GM21526 (cell line): ENCODE data around the gene COG3.

Experiments
- ATAC-seq: cut with Tn5 transposase; IDR thresholded peaks from one replicate; pipeline ENCODE4 v1.9.1; 2021; ENCODE audit warnings: moderate library complexity; ENCODE audit not compliant: unreplicated experiment, low FRiP score

The COG3 gene

GRCh38 chr13:45541806-45542205 lies 77.1 kb downstream of the COG3 start:
- ATAC-seq = no peak

GRCh38 chr13:45542391-45542790 lies 77.7 kb downstream of the COG3 start:
- no peak for ATAC-seq

GRCh38 chr13:45542878-45543277 lies 78.1 kb downstream of the COG3 start:
- no peak for ATAC-seq

GRCh38 chr13:45544520-45544919 lies 79.8 kb downstream of the COG3 start:
- ATAC-seq = no peak

- no peak for ATAC-seq
Measured at GRCh38 chr13:45545686-45546409, 81.1 kb downstream of the COG3 start.

GRCh38 chr13:45546410-45546765 lies 81.6 kb downstream of the COG3 start:
- no peak for ATAC-seq

- ATAC-seq = no peak
Measured at GRCh38 chr13:45548281-45548680, 83.5 kb downstream of the COG3 start.

GRCh38 chr13:45554604-45555109 lies 89.9 kb downstream of the COG3 start:
- no peak for ATAC-seq

- no peak for ATAC-seq
Measured at GRCh38 chr13:45564133-45564776, 99.5 kb downstream of the COG3 start.

- ATAC-seq = no peak
Measured at GRCh38 chr13:45565331-45565730, 100.6 kb downstream of the COG3 start.

GRCh38 chr13:45575146-45575829 lies 110.5 kb downstream of the COG3 start:
- no peak for ATAC-seq

- ATAC-seq = no peak
Measured at GRCh38 chr13:45575830-45576180, 111.1 kb downstream of the COG3 start.

GRCh38 chr13:45576466-45576865 lies 111.7 kb downstream of the COG3 start:
- no peak for ATAC-seq

- no peak for ATAC-seq
Measured at GRCh38 chr13:45582408-45583076, 117.8 kb downstream of the COG3 start.

GRCh38 chr13:45584816-45585215 lies 120.1 kb downstream of the COG3 start:
- no peak for ATAC-seq
